OCI-M2 (cell line): ENCODE results near the gene MAP4.

Source experiments
- DNase-seq: peaks from one replicate; lab custom pipeline; 2025; ENCODE audit not compliant: unreplicated experiment; lab: John Stamatoyannopoulos, UW

MAP4 gene

GRCh38 chr3:47974974-47975470 is 41.2 kb downstream of the MAP4 start:
- no peak for DNase-seq

GRCh38 chr3:47971081-47971480 is 45.1 kb downstream of the MAP4 start:
- no peak for DNase-seq

GRCh38 chr3:47964740-47965139 is 51.5 kb downstream of the MAP4 start:
- no peak for DNase-seq

GRCh38 chr3:47961815-47962606 is 54.2 kb downstream of the MAP4 start:
- no peak for DNase-seq

GRCh38 chr3:47961036-47961435 is 55.2 kb downstream of the MAP4 start:
- no peak for DNase-seq

GRCh38 chr3:47956521-47956920 is 59.7 kb downstream of the MAP4 start:
- no peak for DNase-seq

- no peak for DNase-seq
Measured at GRCh38 chr3:47954567-47954966, 61.6 kb downstream of the MAP4 start.

GRCh38 chr3:47950453-47951169 is 65.6 kb downstream of the MAP4 start:
- DNase-seq, result no peak

- no peak for DNase-seq
Measured at GRCh38 chr3:47949979-47950378, 66.2 kb downstream of the MAP4 start.

GRCh38 chr3:47940232-47940631 is 76.0 kb downstream of the MAP4 start:
- DNase-seq, result no peak

GRCh38 chr3:47932421-47932820 is 83.8 kb downstream of the MAP4 start:
- DNase-seq, result no peak

- no peak for DNase-seq
Measured at GRCh38 chr3:47930979-47931378, 85.2 kb downstream of the MAP4 start.

- no peak for DNase-seq
Measured at GRCh38 chr3:47916696-47917095, 99.5 kb downstream of the MAP4 start.

- no peak for DNase-seq
Measured at GRCh38 chr3:47916201-47916600, 100.0 kb downstream of the MAP4 start.

- no peak for DNase-seq
Measured at GRCh38 chr3:47912006-47912504, 104.2 kb downstream of the MAP4 start.

GRCh38 chr3:47910777-47911440 is 105.3 kb downstream of the MAP4 start:
- DNase-seq, result no peak

- DNase-seq, result no peak
Measured at GRCh38 chr3:47910233-47910632, 106.0 kb downstream of the MAP4 start.

- no peak for DNase-seq
Measured at GRCh38 chr3:47909607-47910006, 106.6 kb downstream of the MAP4 start.

- no peak for DNase-seq
Measured at GRCh38 chr3:47908744-47909143, 107.5 kb downstream of the MAP4 start.

- no peak for DNase-seq
Measured at GRCh38 chr3:47907784-47908183, 108.4 kb downstream of the MAP4 start.

- DNase-seq, result no peak
Measured at GRCh38 chr3:47902746-47903145, 113.5 kb downstream of the MAP4 start.
